Nephron progenitor cell (in vitro differentiated cells): Measurements from ENCODE around the gene MCM5.

Source experiments
- DNase-seq: peaks from one replicate; pipeline ENCODE4 v3.0.0; 2021
- H3K27ac Mint-ChIP-seq: 2 replicates; pipeline ENCODE4 v1.8.0; 2021; ENCODE audit warnings: mild to moderate bottlenecking, moderate library complexity, mixed read lengths
- H3K27me3 Mint-ChIP-seq: 2 replicates; pipeline ENCODE4 v1.8.0; 2021; ENCODE audit warnings: mild to moderate bottlenecking, low read depth, mixed read lengths; ENCODE audit not compliant: poor library complexity
- H3K36me3 Mint-ChIP-seq: 2 replicates; pipeline ENCODE4 v1.8.0; 2021; ENCODE audit warnings: low read depth, mixed read lengths
- H3K4me1 Mint-ChIP-seq: 2 replicates; pipeline ENCODE4 v1.8.0; 2021; ENCODE audit warnings: mixed read lengths
- H3K4me3 Mint-ChIP-seq: 2 replicates; pipeline ENCODE4 v1.8.0; 2021; ENCODE audit warnings: mild to moderate bottlenecking, moderate library complexity, mixed read lengths
- H3K9me3 Mint-ChIP-seq: 2 replicates; pipeline ENCODE4 v1.8.0; 2021; ENCODE audit warnings: mild to moderate bottlenecking, moderate library complexity, mixed read lengths
- TF ChIP-seq, protein P1 (sequence below): fragments of 200-600 bp; sonication (generic); IDR thresholded peaks from 2 replicates; pipeline ENCODE4 v1.5.0; 2021; ENCODE audit warnings: antibody characterized with exemption

MCM5 gene

DNA sequence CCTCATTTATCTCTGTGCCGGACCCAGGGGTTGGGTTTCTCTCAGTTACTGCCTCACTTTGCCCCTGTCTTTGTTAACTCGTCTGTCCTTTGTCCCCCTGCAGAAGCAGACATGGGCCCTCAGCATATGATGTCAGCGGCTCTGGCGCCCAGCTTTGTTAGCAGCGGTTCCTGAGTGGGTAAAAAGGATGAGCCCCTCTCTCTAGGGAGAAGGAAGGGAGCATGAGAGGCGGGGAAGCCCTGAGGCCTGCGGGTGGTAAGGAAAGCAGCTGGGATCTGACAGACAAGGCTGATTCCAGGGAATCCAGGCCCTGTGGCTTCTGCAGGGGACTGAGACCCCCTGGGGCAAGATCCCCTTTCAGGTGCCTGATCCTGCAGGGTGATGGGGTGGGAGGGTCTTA lies 51.7 kb downstream of the MCM5 start:
- DNase-seq = no peak
- TF ChIP-seq, protein P1, sequence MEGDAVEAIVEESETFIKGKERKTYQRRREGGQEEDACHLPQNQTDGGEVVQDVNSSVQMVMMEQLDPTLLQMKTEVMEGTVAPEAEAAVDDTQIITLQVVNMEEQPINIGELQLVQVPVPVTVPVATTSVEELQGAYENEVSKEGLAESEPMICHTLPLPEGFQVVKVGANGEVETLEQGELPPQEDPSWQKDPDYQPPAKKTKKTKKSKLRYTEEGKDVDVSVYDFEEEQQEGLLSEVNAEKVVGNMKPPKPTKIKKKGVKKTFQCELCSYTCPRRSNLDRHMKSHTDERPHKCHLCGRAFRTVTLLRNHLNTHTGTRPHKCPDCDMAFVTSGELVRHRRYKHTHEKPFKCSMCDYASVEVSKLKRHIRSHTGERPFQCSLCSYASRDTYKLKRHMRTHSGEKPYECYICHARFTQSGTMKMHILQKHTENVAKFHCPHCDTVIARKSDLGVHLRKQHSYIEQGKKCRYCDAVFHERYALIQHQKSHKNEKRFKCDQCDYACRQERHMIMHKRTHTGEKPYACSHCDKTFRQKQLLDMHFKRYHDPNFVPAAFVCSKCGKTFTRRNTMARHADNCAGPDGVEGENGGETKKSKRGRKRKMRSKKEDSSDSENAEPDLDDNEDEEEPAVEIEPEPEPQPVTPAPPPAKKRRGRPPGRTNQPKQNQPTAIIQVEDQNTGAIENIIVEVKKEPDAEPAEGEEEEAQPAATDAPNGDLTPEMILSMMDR = no peak
- no peaks in the 10 kb centered on the region for H3K9me3 Mint-ChIP-seq
- peak overlapping the region; percentile 88 for H3K27ac Mint-ChIP-seq
- H3K4me1 Mint-ChIP-seq = peaks cover 55% of the 10 kb centered on the region
- H3K36me3 Mint-ChIP-seq = peaks cover 18% of the 10 kb centered on the region
- peaks cover 11% of the 10 kb centered on the region for H3K27me3 Mint-ChIP-seq
- no peak overlapping the region for H3K4me3 Mint-ChIP-seq

DNA sequence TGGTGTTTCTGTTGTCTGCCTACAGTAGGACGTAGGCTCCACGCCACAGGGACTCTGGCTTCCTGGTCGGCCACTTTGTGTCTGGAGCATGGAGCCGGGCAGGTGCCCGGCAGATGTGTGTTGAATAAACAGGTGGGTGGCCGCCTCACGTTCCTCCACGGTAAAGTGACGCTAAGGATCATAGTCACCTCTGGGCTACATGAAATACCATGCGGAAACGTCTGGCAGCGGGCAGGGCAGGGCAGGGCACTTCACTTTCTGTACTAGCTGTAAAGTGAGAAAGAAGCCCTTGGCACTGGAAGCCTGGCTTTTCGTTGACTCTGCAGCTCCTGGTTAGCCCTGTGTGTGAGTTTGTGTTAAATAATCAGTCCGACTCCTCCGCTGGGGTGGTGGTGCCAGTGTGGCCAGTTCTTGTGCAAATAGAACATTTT lies 52.4 kb downstream of the MCM5 start:
- Mint-ChIP-seq H3K27me3 (peaks cover 16% of the 10 kb centered on the region), H3K4me1 (peaks cover 55% of the 10 kb centered on the region), H3K4me3 (no peak overlapping the region), H3K36me3 (peaks cover 18% of the 10 kb centered on the region), H3K9me3 (no peaks in the 10 kb centered on the region), H3K27ac (peak overlapping the region; percentile 55)
- DNase-seq = no peak
- TF ChIP-seq, protein P1 = no peak

DNA sequence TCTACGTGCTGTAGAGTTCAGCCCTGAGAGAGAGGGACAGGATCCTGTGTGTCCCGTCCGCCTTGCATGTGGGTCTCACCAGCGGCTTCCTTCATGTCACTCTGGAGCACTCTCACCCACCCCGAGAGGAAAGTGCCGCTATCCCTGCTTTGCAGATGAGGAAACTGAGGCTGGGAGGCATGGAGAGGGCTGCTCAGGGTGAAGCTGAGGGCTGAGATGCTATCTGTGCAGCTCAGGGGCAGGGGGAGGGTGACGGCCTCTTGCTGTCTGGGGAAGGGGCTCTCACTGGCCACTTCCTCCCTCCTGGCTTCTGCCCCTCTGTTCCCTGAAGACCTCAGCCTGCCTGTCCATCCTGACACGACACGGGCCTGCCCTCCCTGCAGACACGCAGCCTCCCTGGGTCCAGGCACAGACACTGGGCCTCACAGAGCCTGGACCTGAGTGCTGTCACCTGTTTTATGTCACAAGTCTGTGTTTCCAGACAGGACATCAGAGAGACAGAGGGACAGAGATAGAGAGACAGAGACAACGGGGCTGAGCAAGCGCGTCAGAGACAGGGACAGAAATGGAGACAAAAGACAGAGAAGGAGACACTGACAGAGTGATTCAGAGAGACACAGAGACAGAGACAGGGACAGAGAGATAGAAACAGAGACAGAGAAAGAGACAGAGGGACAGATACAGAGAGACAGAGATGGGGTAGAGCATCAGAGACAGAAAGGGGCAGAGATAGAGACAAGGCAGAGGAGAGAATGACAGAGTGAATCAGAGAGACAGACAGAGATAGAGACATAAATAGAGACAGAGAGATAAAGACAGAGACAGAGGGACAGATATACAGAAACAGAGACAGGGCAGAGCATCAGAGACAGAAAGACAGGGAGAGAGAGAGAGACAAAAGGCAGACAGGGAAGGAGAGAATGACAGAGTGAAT lies 53.1 kb downstream of the MCM5 start:
- Mint-ChIP-seq H3K4me3 (no peak overlapping the region), H3K27ac (peak overlapping the region; percentile 55), H3K4me1 (peaks cover 49% of the 10 kb centered on the region), H3K27me3 (peaks cover 21% of the 10 kb centered on the region), H3K36me3 (peaks cover 18% of the 10 kb centered on the region), H3K9me3 (no peaks in the 10 kb centered on the region)
- TF ChIP-seq, protein P1 = no peak
- no peak for DNase-seq

DNA sequence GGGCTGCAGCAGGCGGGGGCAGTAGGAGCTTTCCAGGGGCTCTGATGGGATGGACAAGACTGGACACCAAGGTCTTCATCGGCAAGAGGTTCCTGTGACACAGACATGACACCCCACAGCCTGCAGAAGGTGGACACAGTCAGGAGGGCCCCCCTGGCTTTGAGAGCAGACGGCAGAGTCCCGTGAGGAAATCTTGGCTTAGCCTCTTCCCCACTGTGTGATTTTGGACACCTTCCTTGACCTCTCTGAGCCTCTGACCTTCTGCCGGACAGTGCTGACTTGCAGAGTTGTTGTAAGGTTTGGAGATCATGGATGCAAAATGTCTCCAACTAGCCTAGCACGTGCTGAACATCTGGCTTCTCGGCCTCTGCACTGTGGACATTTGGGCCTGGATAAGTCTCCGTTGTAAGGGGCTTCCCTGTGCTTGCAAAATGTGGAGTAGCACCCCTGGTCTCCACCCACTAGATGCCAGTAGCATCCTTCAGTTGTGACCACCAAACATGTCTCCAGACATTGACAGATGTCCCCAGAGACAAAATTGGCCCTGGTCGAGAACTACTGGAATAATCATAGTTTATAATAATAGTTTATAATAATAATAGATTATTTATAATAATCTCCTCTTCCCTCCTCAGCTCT lies 54.6 kb downstream of the MCM5 start:
- no peak for DNase-seq
- TF ChIP-seq, protein P1 = no peak
- Mint-ChIP-seq H3K36me3 (peaks cover 10% of the 10 kb centered on the region), H3K27ac (no peak overlapping the region), H3K4me1 (peaks cover 46% of the 10 kb centered on the region), H3K9me3 (no peaks in the 10 kb centered on the region), H3K27me3 (peaks cover 23% of the 10 kb centered on the region), H3K4me3 (no peak overlapping the region)

DNA sequence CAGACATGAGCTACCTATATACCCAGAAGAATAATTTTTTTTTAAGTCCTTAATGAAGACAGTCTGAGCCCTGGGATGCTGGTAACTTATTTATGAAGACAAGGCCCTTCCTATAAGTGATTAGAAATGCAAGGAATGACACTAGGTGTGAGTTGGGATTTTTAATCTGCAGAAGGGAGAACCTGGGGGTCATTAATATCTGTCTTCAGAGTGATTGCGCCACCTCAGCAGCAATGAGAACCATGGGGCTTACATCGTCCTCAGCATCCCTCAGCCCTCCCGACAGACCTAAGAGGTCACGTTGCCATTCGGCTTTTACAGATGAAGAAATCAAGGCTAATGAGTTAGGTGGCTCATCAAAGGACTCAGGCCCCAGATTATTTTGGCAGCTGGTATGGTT lies 55.6 kb downstream of the MCM5 start:
- no peaks in the 10 kb centered on the region for H3K9me3 Mint-ChIP-seq
- no peak overlapping the region for H3K4me3 Mint-ChIP-seq
- TF ChIP-seq, protein P1 = no peak

More for the DNA sequence above, 55.6 kb downstream of the MCM5 start:
- Mint-ChIP-seq H3K27me3 (peaks cover 25% of the 10 kb centered on the region), H3K36me3 (peaks cover 6% of the 10 kb centered on the region), H3K27ac (no peak overlapping the region), H3K4me1 (peaks cover 46% of the 10 kb centered on the region)
- DNase-seq = no peak
